Measurements from ENCODE around the gene GBF1. TPM values are rescaled to one million over a fixed set of nuclear protein-coding genes. Genes with fewer than 3 reads are reported as not detected.

The GBF1 gene
- total RNA-seq, 1 donor from 2014 or later = 8.7 TPM

DNA sequence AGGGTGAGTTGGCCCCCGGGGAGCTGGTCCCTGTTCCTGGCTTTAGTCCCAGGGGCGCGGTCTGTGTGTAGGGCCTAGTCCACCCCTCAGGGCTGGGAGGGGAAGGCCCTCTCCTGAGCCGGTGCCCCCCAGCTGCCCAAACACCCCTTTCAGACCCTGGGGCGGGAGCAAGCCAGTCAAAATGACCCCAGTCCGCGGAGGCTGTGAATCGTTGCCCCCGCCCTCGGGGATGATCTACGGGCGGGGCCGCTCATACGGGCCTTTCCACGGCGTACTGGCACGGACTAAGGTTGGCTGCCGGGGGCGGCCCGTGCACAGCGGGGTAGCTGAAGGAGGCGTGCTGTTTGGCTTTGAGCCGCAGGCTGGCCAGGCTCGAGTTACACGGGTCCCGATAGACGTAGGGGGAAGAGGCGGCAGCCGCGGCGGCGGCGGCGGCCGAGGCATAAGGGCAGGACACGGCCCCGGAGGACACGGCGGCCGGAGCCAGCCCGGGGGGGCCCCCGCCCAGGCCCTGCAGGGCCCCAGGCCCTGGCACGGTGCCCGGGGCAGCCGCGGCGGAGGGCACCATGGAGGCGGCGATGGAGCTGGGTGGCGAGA lies 15.0 kb upstream of the GBF1 start:
- Histone ChIP-seq H3K36me3 (ENCODE audit: control insufficient read depth, insufficient read depth, low read length) (no peaks in the 10 kb centered on the region), H3K4me3 (ENCODE audit: low read depth, low read length) (peak overlapping the region; percentile 46), H3K27me3 (ENCODE audit: control insufficient read depth, insufficient read depth, low read length) (peaks cover 5% of the 10 kb centered on the region)
- FAIRE-seq (no peak), DNase-seq (ENCODE audit: low read depth) (peak; percentile 29)
- TF ChIP-seq, protein P1, sequence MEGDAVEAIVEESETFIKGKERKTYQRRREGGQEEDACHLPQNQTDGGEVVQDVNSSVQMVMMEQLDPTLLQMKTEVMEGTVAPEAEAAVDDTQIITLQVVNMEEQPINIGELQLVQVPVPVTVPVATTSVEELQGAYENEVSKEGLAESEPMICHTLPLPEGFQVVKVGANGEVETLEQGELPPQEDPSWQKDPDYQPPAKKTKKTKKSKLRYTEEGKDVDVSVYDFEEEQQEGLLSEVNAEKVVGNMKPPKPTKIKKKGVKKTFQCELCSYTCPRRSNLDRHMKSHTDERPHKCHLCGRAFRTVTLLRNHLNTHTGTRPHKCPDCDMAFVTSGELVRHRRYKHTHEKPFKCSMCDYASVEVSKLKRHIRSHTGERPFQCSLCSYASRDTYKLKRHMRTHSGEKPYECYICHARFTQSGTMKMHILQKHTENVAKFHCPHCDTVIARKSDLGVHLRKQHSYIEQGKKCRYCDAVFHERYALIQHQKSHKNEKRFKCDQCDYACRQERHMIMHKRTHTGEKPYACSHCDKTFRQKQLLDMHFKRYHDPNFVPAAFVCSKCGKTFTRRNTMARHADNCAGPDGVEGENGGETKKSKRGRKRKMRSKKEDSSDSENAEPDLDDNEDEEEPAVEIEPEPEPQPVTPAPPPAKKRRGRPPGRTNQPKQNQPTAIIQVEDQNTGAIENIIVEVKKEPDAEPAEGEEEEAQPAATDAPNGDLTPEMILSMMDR (IDR thresholded peaks at IDR 0.05; ENCODE audit: insufficient read depth, low read length, severe bottlenecking) = no peak

DNA sequence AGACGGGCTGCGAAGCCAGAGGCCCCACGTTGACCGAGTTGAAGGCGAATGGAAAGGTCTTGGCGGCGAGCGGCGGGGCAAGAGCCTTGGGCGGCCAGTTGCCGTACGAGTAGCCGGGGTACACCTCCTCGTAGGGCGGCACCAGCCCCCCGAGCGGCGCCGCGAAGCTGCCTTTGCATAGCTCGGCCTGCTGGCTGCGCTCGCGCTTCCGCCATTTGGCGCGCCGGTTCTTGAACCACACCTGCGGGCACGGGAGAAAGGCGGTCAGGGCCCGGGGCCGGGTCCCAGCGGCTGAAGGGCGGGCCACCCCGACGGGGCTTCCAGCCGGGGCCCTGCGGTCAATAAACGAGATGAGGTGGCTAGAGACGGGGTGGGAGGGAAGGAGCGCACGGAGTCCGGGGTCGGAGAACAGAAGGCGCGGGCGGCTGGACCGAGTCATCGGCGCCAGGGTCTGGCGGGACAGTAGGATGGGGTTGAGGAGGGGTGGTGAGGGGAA lies 14.4 kb upstream of the GBF1 start:
- FAIRE-seq = no peak
- peaks cover 5% of the 10 kb centered on the region for H3K27me3 ChIP-seq (ENCODE audit: control insufficient read depth, insufficient read depth, low read length)
- TF ChIP-seq, protein P1 (IDR thresholded peaks at IDR 0.05; ENCODE audit: insufficient read depth, low read length, severe bottlenecking) = peak; percentile 53
- DNase-seq (ENCODE audit: low read depth) = no peak
- peak overlapping the region; percentile 46 for H3K4me3 ChIP-seq (ENCODE audit: low read depth, low read length)
- H3K36me3 ChIP-seq (ENCODE audit: control insufficient read depth, insufficient read depth, low read length) = no peaks in the 10 kb centered on the region

DNA sequence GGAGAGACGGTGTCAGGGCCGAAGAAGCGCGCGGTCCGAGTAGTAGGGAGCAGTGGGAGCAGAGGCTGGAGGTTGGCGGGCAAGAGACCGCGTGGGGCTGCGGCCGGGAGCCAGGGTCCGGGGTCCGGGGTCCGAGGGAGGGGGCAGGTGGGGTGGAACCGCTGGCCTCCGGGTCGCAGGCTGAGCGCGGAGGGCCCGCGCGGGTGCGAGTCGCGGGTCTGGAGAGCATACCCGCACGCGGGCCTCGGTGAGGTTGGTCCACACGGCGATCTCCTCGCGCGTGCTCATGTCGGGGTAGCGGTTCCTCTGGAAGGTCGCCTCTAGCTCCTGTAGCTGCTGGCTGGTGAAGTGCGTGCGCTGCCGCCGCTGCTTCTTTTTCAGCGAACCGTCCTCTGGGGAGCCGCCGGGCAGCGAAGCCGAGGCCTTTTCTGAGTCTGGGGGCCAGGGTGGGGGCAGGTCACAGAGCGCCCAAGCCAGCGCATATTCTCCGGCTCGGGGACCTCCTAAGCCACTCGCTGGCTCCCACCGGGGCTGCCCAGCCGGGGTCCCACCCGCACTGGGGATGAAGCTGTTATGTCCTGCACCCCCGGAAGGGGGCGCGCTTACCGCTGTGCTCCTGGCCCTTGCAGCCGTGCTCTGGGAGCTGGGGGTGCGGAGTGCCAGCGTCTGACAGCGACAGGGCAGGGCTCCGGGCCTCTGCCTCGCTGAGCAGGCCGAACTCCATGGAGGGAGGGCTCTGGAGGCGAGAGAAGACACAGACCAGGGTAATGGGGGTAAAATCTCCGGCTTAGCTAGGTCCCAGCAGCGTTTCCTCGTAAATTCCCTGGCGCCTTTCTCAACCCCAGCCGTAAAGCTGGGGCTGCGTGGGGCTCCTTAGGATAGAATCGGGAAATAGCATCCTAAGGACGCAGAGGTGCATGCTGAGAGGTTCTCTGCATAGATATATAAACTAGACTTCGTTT lies 13.7 kb upstream of the GBF1 start:
- Histone ChIP-seq H3K4me3 (ENCODE audit: low read depth, low read length) (peak overlapping the region; percentile 46), H3K27me3 (ENCODE audit: control insufficient read depth, insufficient read depth, low read length) (peaks cover 5% of the 10 kb centered on the region), H3K36me3 (ENCODE audit: control insufficient read depth, insufficient read depth, low read length) (no peaks in the 10 kb centered on the region)
- no peak for DNase-seq (ENCODE audit: low read depth)
- FAIRE-seq = no peak
- TF ChIP-seq, protein P1 (IDR thresholded peaks at IDR 0.05; ENCODE audit: insufficient read depth, low read length, severe bottlenecking) = peak; percentile 97

DNA sequence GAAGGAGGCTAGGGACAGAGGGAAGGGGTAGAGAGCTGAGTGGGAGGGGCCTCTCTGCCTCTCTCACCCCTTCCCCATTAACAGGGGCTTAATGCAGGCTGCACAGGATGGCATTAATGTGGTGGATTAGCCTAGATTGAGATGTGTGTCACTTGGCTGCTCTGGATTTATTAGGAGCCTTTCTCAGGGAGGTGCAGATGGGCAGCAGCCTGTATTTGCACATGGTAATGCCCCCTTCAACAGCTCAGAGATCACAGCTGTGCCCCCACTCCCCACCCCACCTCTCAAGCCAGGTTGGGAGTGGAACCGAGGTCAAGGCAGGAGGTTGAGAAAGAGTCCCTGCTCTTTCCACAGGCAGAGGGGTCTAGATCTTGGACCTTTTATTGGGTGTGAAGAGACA lies 11.3 kb upstream of the GBF1 start:
- no peaks in the 10 kb centered on the region for H3K27me3 ChIP-seq (ENCODE audit: control insufficient read depth, insufficient read depth, low read length)
- TF ChIP-seq, protein P1 (IDR thresholded peaks at IDR 0.05; ENCODE audit: insufficient read depth, low read length, severe bottlenecking) = no peak

DNA sequence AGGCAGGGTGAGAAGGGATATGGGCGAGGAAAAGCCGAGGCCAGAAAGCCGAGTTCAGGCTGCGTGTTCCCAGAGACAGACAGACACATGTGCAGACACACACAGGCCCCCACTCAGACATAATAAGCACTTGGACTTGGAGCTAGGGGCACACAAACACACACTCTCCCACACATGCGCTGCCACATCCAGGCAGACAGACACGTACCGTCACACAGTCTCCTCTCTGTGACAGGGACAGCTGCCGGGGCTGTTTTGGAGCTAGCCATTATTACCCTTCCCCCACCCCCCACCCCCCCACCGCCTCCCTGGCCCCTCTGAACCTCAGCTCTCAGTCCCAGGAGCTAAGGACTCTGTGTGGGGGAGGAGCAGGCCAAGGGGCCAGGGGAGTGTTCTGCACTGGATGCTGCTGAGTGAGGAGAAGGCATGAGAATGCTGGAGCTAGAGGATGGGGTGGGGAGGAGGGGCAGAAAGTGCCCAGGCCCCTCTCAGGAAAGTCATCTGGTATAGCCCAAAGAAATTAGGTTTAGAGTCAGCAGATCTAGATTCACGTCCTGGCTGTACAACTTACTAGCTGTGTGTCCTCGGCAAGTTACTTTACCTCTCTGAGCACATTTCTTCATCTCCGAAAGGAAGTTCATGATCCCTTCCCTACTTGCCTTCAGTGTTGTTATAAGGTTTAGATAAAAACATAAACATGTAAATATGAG lies 10.3 kb upstream of the GBF1 start:
- H3K27me3 ChIP-seq (ENCODE audit: control insufficient read depth, insufficient read depth, low read length) = peaks cover 2% of the 10 kb centered on the region
- no peaks in the 10 kb centered on the region for H3K36me3 ChIP-seq (ENCODE audit: control insufficient read depth, insufficient read depth, low read length)
- TF ChIP-seq, protein P1 (IDR thresholded peaks at IDR 0.05; ENCODE audit: insufficient read depth, low read length, severe bottlenecking) = no peak
- FAIRE-seq (no peak), DNase-seq (ENCODE audit: low read depth) (no peak)
- H3K4me3 ChIP-seq (ENCODE audit: low read depth, low read length) = no peak overlapping the region

More for the DNA sequence above, 11.3 kb upstream of the GBF1 start:
- H3K4me3 ChIP-seq (ENCODE audit: low read depth, low read length) = no peak overlapping the region
- H3K36me3 ChIP-seq (ENCODE audit: control insufficient read depth, insufficient read depth, low read length) = no peaks in the 10 kb centered on the region
- DNase-seq (ENCODE audit: low read depth) (no peak), FAIRE-seq (no peak)

Data from bronchial epithelial cell (primary cell).